GM18867 (cell line): Measurements from ENCODE around the gene APCDD1L.

Experiments
- ATAC-seq: cut with Tn5 transposase; IDR thresholded peaks from one replicate; pipeline ENCODE4 v1.9.1; 2021; ENCODE audit warnings: mild to moderate bottlenecking, moderate library complexity; ENCODE audit not compliant: unreplicated experiment

Gene APCDD1L

DNA sequence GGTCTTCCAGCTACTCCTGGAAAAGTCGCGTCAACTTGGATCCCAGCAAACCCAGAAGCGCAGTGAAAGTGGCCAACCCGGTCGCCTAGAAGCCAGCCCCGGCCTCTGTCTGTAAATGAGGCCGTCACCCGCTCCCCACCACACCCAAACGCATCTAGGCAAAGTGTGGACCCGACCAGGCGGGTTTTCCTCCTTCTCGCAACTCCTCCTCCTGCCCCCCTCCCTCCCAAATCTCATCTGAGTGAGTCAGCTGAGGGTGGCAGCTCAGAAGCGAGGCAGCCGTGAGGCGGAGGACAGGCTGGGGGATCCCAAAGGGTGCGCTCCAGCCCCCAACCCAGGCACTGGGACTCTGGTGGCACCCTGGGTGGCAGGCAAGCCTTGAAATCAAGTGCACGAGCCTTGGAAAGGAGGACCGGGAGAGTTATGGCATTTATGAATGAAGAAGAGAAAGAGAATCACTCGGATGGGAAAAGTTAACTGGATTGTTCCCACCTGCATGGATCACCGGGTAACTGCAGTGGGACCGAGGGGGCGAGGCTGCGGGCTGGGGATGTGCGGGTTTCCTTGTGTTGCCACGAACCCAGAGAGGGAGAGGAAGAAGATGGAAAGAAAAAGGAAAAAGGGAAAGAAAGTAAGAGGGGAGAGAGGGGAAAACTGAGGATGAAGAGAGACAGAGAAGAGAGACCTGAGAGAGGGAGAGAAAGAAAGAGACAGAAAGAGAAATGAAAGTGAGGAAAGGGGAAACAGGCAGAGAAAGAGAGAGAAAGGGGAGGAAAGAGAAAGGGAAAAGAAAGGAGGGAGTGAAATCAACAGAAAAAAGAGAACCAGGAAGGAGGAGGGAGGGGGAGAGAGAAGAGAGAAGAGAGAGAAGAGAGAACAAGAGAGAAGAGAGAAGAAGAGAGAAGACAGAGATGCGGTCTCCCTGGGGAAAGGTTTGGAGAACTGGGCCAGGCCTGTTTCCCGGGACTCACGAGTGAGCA lies at the start of gene APCDD1L:
Gene APCDD1L, minus strand, starts transcription at position 167 of the 980 bp plus-strand sequence. CDS start 692 bp downstream, outside the sequence.
- no peak for ATAC-seq

DNA sequence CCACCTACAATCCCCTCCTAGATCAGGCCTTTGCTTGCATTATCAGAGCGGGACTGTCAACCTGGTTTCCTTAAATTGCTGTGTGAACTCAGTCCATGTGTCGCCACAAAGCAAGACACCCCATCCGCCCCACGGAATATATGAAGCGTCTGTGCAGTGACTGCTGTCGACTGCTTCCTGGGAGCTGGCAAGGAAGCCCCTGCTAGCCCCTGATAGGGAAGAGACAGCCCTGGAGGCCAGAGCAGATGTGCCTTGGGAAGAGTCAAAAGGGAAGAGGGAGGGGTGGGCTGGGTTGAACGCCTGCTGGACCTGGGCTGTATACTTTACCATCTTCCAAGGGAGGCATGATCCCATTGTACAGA lies 44.1 kb upstream of the APCDD1L start:
- no peak for ATAC-seq

DNA sequence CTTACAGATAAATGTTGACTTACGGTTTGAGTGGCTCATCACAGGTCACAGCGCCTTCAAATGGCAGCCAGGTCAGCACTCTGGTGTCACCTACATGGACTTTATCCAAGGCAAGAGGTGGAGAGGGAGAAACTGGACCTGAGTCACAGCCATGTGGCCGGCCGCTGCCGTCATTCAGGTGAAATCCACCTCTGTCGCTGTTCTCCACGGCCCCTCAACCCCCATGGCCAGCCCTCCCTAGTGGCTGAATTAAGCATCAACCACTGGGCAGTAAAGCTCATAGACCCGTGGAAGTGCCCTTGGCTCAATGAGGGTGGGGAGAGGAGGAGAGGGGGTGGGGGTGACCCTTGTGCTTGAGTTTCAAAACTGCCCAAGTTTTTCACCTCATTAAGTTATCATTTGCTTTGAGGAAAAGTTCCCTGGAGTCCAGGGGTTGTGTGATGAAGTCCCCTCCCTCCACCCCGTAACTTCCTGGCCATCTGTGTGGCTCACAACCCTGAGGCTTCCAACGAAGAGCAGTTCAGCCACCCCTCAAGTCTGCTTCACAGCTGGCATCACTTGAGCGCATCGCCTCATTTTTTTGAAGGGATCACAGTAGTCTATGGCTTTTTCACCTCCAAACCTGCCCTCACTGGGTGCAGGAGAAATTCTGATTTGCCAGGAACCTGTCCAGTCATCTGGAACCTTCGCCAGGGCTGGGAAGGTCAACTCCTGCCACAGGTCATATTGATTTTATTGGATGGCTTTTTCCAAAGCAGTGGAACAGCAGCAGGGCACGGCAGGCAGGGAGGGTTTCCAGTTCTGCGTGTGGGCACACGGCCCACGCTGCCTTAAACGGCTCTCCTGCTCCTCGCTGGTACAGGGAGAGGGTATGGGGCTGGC lies 43.5 kb upstream of the APCDD1L start:
- no peak for ATAC-seq

GRCh38 chr20:58557733-58558342 lies 42.6 kb upstream of the APCDD1L start:
- ATAC-seq = no peak

- ATAC-seq = no peak
These were observed 41.8 kb upstream of the APCDD1L start for GRCh38 chr20:58556961-58557360.

DNA sequence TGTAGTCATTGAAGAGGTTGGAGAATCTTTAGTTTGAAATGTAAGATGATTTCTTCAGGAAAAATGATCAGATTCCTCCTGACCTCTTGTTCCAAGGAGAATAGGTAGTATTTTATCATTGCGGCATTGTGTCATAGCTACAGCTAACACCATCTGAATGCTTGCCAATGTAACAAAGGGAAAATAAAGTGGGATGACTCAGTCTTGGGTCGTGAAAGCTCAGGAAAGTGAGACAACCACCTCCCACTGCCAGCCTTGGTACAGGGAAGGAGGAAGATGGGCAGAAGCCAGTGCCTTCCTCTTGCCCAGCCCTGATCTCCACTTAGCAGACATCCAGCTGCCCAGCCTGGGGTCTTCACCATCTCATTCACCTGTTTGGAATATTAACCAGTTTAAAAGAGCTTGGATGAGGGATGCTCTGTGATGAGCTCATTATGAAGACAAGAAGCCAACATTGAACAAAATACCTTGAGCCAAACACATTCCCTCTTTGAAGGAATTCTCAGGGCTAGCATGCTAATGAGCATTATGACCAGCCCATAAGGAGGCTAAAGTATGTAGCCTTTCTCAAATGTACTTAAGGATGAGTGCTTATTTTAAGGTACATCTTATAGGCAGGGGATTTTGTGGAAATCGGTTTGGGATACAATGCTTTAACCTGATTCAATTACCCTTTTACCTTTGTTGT lies 40.0 kb upstream of the APCDD1L start:
- no peak for ATAC-seq

GRCh38 chr20:58554541-58554940 lies 39.3 kb upstream of the APCDD1L start:
- ATAC-seq = no peak

- ATAC-seq = no peak
These were observed 38.6 kb upstream of the APCDD1L start for GRCh38 chr20:58553841-58554240.

GRCh38 chr20:58553166-58553696 lies 38.0 kb upstream of the APCDD1L start:
- ATAC-seq = no peak

- no peak for ATAC-seq
These were observed 37.3 kb upstream of the APCDD1L start for GRCh38 chr20:58552366-58552934.

GRCh38 chr20:58551631-58552030 lies 36.4 kb upstream of the APCDD1L start:
- ATAC-seq = no peak

GRCh38 chr20:58550275-58551059 lies 35.3 kb upstream of the APCDD1L start:
- no peak for ATAC-seq

DNA sequence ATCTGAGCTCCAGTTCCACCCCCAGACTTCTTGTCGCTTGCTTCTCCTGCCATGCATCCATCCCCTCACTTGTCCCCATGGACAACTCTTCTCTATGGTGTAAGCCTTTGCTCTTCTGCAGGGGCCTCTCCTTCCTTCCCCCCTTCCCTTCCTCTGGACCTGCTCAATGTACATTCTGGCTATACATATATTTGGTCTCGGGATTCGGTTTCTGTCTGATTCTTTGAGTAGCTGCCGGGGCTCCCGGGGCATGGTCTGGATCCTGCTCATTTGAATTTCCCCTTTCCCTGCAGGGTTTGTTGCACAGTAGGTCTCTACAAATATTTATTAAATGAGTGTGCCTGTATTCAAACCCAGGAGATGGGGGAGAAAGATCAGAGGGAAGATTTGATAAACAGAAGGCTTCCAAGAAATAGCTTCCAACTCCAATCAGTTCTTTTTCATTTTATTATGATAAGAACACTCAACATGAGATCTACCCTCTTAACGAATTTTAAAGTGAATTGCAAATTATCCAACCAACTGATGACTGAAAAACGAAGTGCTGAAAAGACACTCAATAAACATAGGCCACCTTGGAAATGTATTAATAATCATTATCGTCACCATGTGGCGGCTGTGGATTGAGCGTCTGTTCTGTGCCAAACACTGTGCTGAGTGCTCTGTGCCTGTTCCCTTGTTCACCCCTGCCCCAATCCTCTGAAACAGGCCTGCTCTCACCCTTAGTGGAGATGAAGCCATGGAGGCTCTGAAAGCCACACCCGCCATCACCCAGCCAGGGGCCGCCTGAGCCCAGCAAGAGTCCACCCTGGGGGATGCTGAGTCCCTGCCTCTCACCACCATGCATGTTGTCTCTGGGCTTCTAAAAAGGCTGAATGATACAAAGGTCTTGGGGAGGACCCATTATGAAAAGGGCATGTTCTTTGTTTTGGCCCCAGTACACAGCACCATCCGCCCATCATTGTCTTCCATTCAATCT lies 34.3 kb upstream of the APCDD1L start:
- ATAC-seq = no peak

GRCh38 chr20:58547623-58548475 lies 32.6 kb upstream of the APCDD1L start:
- ATAC-seq = no peak

- no peak for ATAC-seq
These were observed 31.8 kb upstream of the APCDD1L start for GRCh38 chr20:58546756-58547622.

DNA sequence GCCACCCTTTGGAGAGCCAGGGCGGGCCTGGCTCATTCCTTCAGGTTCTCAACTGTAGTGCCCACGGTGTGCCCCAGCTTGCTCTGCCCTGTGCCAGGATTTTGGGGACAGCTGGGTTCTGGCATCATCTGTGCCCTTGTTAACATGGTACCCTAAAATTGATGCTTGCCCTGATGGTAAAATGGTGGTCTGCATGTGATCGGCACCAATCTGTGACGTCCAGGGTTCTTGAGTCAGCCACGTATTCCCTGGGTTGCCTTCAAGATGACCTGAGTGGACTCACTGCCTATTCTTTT lies 31.2 kb upstream of the APCDD1L start:
- ATAC-seq = no peak
